Stimulated activated CD4-positive, alpha-beta T cell treated with anti-CD3 and anti-CD28 coated beads, Interleukin-4, amount 100 ng/mL, for 48 hours (primary cell): ENCODE data around the gene GRIK5.
"Not testable (repeated sequence)": the region's sequence is repeated elsewhere in the genome, so short reads cannot be mapped to it uniquely, and the experiment has no call there.

Experiments
- DNase-seq, 2 donors: peaks; one replicate each; pipeline ENCODE4 v3.0.0-alpha.2; 2020; ENCODE audit warnings: low read depth in 2 of 2

Gene GRIK5

DNA sequence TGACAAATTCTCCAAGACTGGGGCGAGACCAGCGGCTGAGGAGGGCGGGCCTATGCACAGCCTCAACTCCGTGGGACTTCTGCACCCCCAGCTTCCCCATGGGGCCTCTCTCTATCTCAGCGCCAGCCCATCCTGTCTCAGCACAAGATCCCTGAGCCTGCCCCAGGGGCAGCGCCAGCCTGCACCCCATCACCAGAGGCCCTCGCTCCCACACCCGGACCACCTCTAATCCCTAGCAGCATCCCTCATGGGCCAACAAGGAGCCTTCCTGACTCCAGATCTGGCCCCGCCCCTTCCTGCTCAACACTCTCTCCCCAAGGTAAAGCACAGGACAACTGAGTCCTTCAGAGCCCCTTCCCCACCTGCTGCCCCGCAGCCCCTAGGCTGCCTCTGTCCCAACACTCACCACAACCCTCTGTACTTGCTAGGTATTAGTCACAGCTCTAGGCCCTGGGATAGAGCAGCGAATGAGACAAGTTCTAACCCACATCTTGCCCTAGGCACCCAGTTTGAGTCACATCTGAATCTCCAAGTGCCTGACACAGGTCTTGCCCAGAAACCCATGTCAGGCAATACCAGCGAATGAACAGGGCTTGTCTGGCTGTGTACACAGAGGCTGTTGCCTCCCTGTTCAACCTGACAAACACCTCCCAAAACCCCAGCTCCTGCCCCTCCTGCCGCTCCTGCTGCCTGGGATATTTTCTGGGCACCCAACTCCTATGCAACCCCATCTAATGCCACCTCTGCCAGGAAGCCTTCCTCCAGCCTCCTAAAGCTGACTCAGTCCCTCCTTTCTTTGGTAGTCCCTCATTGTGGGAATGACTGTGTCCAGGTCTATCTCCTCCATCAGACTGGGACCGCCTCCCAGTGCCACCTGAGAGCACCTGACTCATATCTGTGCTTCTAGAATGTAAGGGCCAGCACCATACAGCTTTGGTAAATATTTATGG, 18.6 kb downstream of the GRIK5 start:
- peak in 1 of 2 donors; percentile 44 for DNase-seq

- DNase-seq, result no peak
Measured at GRCh38 chr19:42048992-42049391, 21.0 kb downstream of the GRIK5 start.

DNA sequence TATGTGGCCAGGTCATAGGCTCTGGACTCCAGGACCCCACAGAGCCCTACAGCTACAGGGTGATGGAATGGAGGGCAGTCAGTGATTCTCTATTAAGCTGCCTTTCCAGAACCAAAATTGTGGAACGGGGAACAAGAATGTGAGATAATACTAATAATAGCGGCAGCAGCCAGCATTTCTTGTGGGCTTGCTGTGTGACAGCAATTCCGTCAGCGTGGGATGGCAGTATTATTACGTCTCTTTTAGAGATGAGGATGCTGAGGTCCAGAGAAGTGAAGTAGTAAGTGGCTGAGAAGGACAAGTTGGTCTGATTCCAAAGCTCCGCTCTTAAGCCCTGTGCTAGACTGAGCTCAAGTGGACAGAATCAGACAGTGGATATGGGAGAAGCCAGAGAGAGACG, 24.4 kb downstream of the GRIK5 start:
- DNase-seq, result no peak

DNA sequence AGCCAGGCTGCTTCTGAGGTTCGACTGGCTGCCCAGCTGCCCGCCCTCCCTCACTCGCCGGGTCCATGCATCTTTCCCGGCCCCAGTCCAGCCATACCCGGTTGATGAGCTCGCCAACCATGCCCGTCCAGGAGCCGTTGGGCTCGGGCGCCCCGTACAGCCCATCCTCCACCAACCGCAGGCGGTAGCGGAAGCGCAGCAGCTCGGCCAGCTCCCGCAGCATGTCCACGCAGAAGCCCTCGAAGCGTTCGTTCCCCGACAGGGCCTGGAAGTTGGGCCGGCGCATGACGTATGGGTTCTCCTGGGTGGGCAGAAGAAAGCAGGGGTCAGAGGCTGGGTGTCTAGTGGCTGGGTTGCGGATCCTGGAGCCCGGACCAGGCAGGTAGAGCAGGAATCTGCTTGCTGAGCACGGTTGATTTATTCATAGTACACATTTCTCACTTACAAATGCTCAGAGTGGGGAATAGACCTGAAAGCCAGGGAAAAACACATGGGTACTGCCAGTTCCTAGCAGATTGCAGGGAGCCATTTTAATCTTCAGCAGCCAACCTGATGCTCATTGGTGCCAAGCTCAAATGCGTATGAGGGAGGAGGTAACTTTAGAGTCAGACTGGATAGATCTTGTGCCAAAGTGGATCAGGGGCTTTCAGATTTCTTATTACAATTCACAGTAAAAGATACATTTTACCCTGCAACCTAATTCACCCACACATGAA, 27.4 kb downstream of the GRIK5 start:
- no peak for DNase-seq

DNA sequence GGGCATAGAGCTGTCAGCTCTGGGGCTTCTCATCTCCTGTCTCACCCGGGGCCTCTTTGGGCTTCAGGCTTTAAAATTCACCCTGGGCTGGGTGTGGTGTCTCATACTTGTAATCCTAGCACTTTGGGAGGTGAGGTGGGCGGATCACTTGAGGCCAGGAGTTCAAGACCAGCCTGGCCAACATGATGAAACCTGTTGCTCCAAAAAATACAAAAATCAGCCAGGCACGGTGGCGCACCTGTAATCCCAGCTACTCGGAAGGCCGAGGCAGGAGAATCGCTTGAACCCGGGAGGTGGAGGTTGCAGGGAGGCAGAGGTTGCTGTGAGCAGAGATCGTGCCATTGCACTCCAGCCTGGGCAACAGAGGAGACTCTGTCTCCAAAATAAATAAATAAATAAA, 29.5 kb downstream of the GRIK5 start:
- not testable (repeated sequence) for DNase-seq

- DNase-seq, result no peak
Measured at GRCh38 chr19:42040031-42040430, 30.0 kb downstream of the GRIK5 start.

GRCh38 chr19:42038666-42039065, 31.3 kb downstream of the GRIK5 start:
- no peak for DNase-seq

GRCh38 chr19:42037649-42038048, 32.4 kb downstream of the GRIK5 start:
- DNase-seq, result no peak

- peak; percentile 50 to 58 for DNase-seq
Measured at GRCh38 chr19:42034640-42035391, 35.2 kb downstream of the GRIK5 start.

DNA sequence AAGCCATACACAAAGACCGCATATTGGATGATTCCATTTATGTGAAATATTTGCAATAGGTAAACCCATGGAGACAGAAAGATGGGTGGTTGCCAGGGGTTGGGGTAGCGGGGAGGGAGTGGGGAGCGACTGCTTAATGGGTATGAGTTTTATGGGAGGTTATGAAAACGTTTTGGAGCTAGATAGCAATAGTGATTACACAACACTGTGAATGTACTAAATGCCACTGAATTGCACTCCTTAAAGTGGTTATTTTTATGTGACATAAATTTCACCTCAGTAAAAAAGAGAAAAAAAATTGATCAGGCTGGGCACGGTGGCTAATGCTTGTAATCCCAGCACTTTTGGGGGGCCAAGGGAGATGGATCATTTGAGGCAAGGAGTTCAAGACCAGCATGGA, 36.6 kb downstream of the GRIK5 start:
- no peak for DNase-seq

- no peak for DNase-seq
Measured at GRCh38 chr19:42032431-42032830, 37.6 kb downstream of the GRIK5 start.

DNA sequence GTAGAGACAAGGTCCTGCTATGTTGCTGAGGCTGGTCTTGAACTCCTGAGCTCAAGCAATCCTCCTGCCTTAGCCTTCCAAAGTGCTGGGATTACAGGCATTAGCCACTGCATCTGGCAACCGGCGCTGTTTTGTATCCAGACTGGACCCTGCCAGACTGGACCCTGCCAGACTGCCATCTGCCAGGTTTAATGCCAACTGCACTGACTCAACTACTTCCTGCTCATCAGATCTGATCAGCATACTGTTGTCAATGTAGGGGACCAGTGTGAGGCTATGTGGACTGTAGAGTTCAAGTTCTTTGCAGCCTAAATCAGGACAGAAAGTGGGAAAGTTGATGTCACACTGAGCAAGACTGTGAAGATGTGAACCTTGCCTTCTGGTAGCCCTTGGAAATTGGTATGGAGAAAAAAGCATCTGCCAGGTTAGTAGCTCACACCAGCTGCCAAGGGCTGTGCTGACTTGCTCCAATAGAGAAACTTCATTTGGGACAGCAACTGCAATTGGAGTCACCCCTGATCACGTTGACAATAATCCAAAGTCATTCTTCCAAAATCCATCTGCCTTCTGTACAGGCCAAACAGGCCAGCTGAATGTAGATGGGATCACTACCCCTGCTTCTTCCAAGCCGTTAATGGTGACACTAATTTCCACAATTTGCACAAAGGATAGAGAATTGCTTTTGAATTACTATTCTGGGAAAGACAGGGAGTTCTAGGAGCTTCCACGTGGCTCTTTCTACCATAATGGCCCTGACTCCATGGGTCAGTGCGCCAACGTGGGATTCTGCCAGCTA, 39.2 kb downstream of the GRIK5 start:
- no peak for DNase-seq

DNA sequence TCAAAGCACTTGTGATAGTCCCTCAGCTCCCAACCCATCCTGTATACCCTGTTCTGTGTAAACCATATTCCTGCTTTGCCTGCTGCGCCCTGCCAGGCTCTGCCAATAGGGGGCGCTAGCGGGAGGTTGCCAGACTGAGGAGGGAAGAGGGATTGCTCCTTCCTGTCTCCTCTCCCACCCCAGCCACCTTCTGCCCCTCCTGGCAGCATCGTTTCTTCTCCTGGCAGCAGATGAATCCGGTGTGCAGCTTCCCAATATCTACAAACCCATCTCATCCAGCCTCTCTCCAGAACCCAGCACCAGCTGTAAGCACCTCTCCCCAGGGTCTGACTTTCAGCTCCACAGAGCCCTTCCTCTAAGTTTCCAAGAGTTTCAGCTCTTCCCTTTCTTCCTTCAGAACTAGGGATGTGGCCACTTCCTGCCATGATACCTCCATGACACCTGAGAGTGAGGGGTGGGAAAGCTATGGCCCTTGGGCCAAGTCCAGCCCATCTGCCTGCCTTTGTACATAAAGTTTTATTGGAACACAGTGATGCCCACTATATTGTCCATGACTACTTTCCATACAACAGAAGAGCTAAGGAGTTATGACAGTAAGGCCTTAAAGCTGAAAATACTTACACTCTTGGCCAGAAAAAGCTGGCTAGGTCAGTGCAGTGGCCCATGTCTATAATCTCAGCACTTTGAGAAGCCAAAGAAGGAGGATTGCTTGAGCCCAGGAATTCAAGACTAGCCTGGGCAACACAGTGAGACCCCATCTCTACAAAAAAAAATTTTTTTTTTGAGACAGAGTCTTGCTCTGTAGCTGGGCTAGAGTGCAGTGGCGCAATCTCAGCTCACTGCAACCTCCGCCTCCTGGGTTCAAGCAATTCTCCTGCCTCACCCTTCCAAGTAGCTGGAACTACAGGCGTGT, 41.4 kb downstream of the GRIK5 start:
- DNase-seq, result peak in 1 of 2 donors; percentile 50

DNA sequence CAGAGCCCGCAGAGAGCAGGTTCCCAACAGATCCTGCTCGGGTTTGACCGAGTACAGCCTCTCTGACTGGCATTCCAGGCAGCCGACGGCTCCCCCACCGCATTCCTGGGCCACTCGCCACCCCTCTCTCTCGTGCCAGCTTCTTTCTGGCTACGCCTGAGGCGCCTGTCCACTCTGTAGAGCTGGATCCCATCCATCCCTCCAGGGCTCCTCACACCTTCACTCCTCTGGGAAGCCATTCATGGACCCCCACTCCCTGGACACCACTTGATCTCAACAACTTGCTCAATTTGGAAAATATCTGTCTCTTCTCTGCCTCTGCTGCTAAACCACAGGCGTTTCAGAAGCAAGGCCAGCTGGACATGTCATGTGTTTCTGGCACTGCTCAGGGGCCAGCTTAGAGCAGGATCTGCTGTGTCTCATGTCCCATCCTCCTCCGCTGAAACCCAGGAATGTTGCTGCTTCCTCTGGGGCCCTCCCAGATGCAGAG, 45.3 kb downstream of the GRIK5 start:
- DNase-seq, result no peak

DNA sequence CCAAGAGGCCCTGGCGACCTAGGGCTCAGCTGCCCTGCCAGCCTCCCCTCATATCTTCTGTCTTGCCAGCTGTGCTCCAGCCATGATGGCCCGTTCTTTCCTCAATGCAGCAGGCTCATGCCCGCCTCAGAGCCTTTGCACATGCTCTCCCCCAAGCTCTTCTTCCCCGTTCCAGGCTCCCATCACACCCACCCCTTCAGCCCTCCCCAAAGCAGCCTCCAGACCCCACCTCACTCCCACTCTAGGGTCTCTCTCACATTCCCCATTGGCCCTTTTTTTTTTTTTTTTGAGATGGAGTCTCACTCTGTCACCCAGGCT, 46.1 kb downstream of the GRIK5 start:
- DNase-seq, result no peak

GRCh38 chr19:42023121-42023942, 46.7 kb downstream of the GRIK5 start:
- peak; percentile 15 to 21 for DNase-seq

DNA sequence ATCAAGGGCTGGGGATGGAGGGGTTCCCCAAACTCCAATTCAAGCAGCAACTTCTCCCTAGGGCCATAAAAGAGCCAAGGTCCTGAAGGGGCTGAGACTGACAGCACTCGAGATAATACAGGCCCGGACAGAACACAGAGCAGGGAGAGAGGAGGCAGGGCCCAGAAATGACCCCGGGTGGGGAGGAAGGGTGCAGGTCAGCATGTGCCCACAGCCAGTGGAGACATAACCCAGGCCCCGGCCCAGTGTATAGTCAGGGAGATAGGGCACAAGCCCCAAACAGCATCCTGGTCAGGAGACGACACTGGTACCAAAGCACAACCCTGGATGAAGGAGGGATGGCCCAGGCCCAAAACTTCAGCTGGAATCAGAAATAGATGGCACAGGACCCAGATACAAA, 47.4 kb downstream of the GRIK5 start:
- DNase-seq, result no peak

DNA sequence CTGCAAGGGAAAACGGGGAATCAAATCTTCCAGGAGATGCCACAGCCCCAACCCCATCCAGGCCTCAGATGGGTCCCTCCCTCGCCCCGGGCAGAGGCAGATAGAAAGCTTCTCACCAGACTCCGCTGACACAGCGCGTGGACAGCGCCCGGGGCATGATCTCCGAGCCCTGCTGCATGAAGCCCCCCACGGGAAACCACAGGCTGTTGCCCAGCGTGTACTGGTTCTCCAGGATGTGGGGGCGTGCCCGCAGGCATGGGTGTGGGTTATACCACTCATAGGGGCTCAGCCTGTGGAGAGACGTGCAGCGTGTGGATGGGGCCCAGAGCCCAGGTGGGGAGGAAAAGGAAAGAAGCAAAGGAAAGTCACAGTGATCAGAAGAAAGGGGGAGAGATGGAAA, 48.8 kb downstream of the GRIK5 start:
- no peak for DNase-seq

GRCh38 chr19:42018503-42019193, 51.4 kb downstream of the GRIK5 start:
- DNase-seq, result no peak
